OCI-M2 (cell line): ENCODE results near the gene MYPN.
"Not testable (repeated sequence)": the region's sequence is repeated elsewhere in the genome, so short reads cannot be mapped to it uniquely, and the experiment has no call there.

ENCODE experiments used
- DNase-seq: peaks from one replicate; lab custom pipeline; 2025; ENCODE audit not compliant: unreplicated experiment; lab: John Stamatoyannopoulos, UW

Gene MYPN

GRCh38 chr10:68223535-68224165 lies 114.4 kb downstream of the MYPN start:
- no peak for DNase-seq

GRCh38 chr10:68224810-68225209 lies 115.5 kb downstream of the MYPN start:
- no peak for DNase-seq

- DNase-seq: no peak
Measured at GRCh38 chr10:68230268-68230667, 121.0 kb downstream of the MYPN start.

GRCh38 chr10:68231106-68231816 lies 122.0 kb downstream of the MYPN start:
- DNase-seq: no peak

GRCh38 chr10:68231817-68232251 lies 122.5 kb downstream of the MYPN start, which contains the start of gene ATOH7:
TSS of gene ATOH7 (minus strand) at chr10:68232113. CDS start at chr10:68231677, 436 bp downstream.
- DNase-seq: no peak

GRCh38 chr10:68233046-68233445 lies 123.8 kb downstream of the MYPN start:
- DNase-seq: no peak

- no peak for DNase-seq
Measured at GRCh38 chr10:68235111-68235510, 125.8 kb downstream of the MYPN start.

GRCh38 chr10:68235581-68235980 lies 126.3 kb downstream of the MYPN start:
- DNase-seq: no peak

- no peak for DNase-seq
Measured at GRCh38 chr10:68237173-68237572, 127.9 kb downstream of the MYPN start.

GRCh38 chr10:68238371-68238770 lies 129.1 kb downstream of the MYPN start:
- no peak for DNase-seq

GRCh38 chr10:68239069-68239468 lies 129.8 kb downstream of the MYPN start:
- DNase-seq: no peak

- DNase-seq: no peak
Measured at GRCh38 chr10:68239596-68240150, 130.4 kb downstream of the MYPN start.

- no peak for DNase-seq
Measured at GRCh38 chr10:68242051-68242450, 132.8 kb downstream of the MYPN start.

- DNase-seq: not testable (repeated sequence)
Measured at GRCh38 chr10:68246397-68246796, 137.1 kb downstream of the MYPN start.

GRCh38 chr10:68247931-68248330 lies 138.6 kb downstream of the MYPN start:
- DNase-seq: no peak

GRCh38 chr10:68249297-68249696 lies 140.0 kb downstream of the MYPN start:
- no peak for DNase-seq

- DNase-seq: no peak
Measured at GRCh38 chr10:68251151-68251550, 141.9 kb downstream of the MYPN start.

- DNase-seq: no peak
Measured at GRCh38 chr10:68251625-68252495, 142.6 kb downstream of the MYPN start.

GRCh38 chr10:68253346-68253745 lies 144.1 kb downstream of the MYPN start:
- no peak for DNase-seq

- DNase-seq: no peak
Measured at GRCh38 chr10:68261132-68261856, 152.0 kb downstream of the MYPN start.
